Skeletal muscle satellite cell (primary cell): ENCODE results near the gene APOO.
"Not testable (repeated sequence)": the region's sequence is repeated elsewhere in the genome, so short reads cannot be mapped to it uniquely, and the experiment has no call there.

ENCODE experiments used
- H3K27me3 ChIP-seq: 2 replicates; pipeline ENCODE4 v1.7.0; 2013; ENCODE audit warnings: low read length; ENCODE audit not compliant: control insufficient read depth, insufficient read depth
- H3K36me3 ChIP-seq: 2 replicates; pipeline ENCODE4 v1.7.0; 2013; ENCODE audit warnings: mild to moderate bottlenecking, control low read depth, low read length; ENCODE audit not compliant: insufficient read depth
- H3K4me1 ChIP-seq: 2 replicates; pipeline ENCODE4 v1.7.0; 2013; ENCODE audit warnings: low read length; ENCODE audit not compliant: control insufficient read depth, insufficient read depth
- H3K4me2 ChIP-seq: 2 replicates; pipeline ENCODE4 v1.7.0; 2013; ENCODE audit warnings: mild to moderate bottlenecking, low read length
- H3K4me3 ChIP-seq: 2 replicates; pipeline ENCODE4 v1.7.0; 2013; ENCODE audit warnings: low read length
- H3K9ac ChIP-seq: 2 replicates; pipeline ENCODE4 v1.7.0; 2013; ENCODE audit warnings: mild to moderate bottlenecking, low read depth, low read length, moderate library complexity
- H3K9me3 ChIP-seq: replicated peaks from 2 replicates; pipeline ENCODE4 v1.7.0; 2013; ENCODE audit warnings: mild to moderate bottlenecking, control low read depth, low read length

APOO gene

GRCh38 chrX:23884427-23885024, 23.2 kb downstream of the APOO start:
- H3K36me3 ChIP-seq = no peaks in the 10 kb centered on the region
- H3K4me2 ChIP-seq = peak overlapping the region; percentile 38
- H3K9ac ChIP-seq = peak overlapping the region; percentile 25
- no peak overlapping the region for H3K4me3 ChIP-seq
- peaks cover 30% of the 10 kb centered on the region for H3K4me1 ChIP-seq
- H3K9me3 ChIP-seq = no peaks in the 10 kb centered on the region
- no peaks in the 10 kb centered on the region for H3K27me3 ChIP-seq

GRCh38 chrX:23883737-23884354, 23.9 kb downstream of the APOO start:
- Histone ChIP-seq H3K4me3 (peak overlapping the region; percentile 10), H3K36me3 (no peaks in the 10 kb centered on the region)

GRCh38 chrX:23879380-23880090, 28.2 kb downstream of the APOO start:
- peaks cover 15% of the 10 kb centered on the region for H3K4me1 ChIP-seq
- H3K36me3 ChIP-seq = no peaks in the 10 kb centered on the region
- no peak overlapping the region for H3K4me3 ChIP-seq
- H3K4me2 ChIP-seq = no peak overlapping the region
- no peak overlapping the region for H3K9ac ChIP-seq
- no peaks in the 10 kb centered on the region for H3K27me3 ChIP-seq
- no peaks in the 10 kb centered on the region for H3K9me3 ChIP-seq

More at GRCh38 chrX:23883737-23884354, 23.9 kb downstream of the APOO start:
- Histone ChIP-seq H3K4me2 (peak overlapping the region; percentile 61), H3K27me3 (no peaks in the 10 kb centered on the region), H3K9me3 (no peaks in the 10 kb centered on the region), H3K4me1 (peaks cover 25% of the 10 kb centered on the region), H3K9ac (peak overlapping the region; percentile 60)

GRCh38 chrX:23871905-23872546, 35.7 kb downstream of the APOO start:
- Histone ChIP-seq H3K4me1 (no peaks in the 10 kb centered on the region), H3K9ac (no peak overlapping the region), H3K4me2 (no peak overlapping the region), H3K36me3 (no peaks in the 10 kb centered on the region), H3K27me3 (no peaks in the 10 kb centered on the region), H3K4me3 (no peak overlapping the region), H3K9me3 (no peaks in the 10 kb centered on the region)

GRCh38 chrX:23870041-23870440, 37.7 kb downstream of the APOO start:
- Histone ChIP-seq H3K4me1 (no peaks in the 10 kb centered on the region), H3K9ac (no peak overlapping the region), H3K9me3 (no peaks in the 10 kb centered on the region), H3K27me3 (no peaks in the 10 kb centered on the region), H3K4me3 (no peak overlapping the region), H3K36me3 (no peaks in the 10 kb centered on the region), H3K4me2 (no peak overlapping the region)

- Histone ChIP-seq H3K4me2 (no peak overlapping the region), H3K9me3 (no peaks in the 10 kb centered on the region), H3K36me3 (no peaks in the 10 kb centered on the region), H3K4me3 (no peak overlapping the region), H3K9ac (no peak overlapping the region), H3K27me3 (no peaks in the 10 kb centered on the region), H3K4me1 (no peaks in the 10 kb centered on the region)
These were observed 42.9 kb downstream of the APOO start for GRCh38 chrX:23864742-23865326.

GRCh38 chrX:23861952-23862351, 45.8 kb downstream of the APOO start:
- H3K9me3 ChIP-seq, H3K9ac ChIP-seq, H3K4me1 ChIP-seq, H3K4me2 ChIP-seq, H3K4me3 ChIP-seq, H3K27me3 ChIP-seq, H3K36me3 ChIP-seq: not testable (repeated sequence)

- no peak overlapping the region for H3K9ac ChIP-seq
- H3K4me1 ChIP-seq = no peaks in the 10 kb centered on the region
- H3K4me3 ChIP-seq = no peak overlapping the region
- no peaks in the 10 kb centered on the region for H3K9me3 ChIP-seq
- no peaks in the 10 kb centered on the region for H3K36me3 ChIP-seq
- no peak overlapping the region for H3K4me2 ChIP-seq
- H3K27me3 ChIP-seq = no peaks in the 10 kb centered on the region
These were observed 46.4 kb downstream of the APOO start for GRCh38 chrX:23861215-23861896.

- not testable (repeated sequence) for H3K4me1 ChIP-seq, H3K4me3 ChIP-seq, H3K9me3 ChIP-seq, H3K9ac ChIP-seq, H3K36me3 ChIP-seq, H3K27me3 ChIP-seq, H3K4me2 ChIP-seq
These were observed 48.5 kb downstream of the APOO start for GRCh38 chrX:23859238-23859637.

- Histone ChIP-seq H3K4me1 (no peaks in the 10 kb centered on the region), H3K9ac (no peak overlapping the region), H3K27me3 (no peaks in the 10 kb centered on the region), H3K4me3 (no peak overlapping the region), H3K36me3 (no peaks in the 10 kb centered on the region), H3K4me2 (no peak overlapping the region), H3K9me3 (no peaks in the 10 kb centered on the region)
These were observed 49.8 kb downstream of the APOO start for GRCh38 chrX:23857935-23858334.

GRCh38 chrX:23857363-23857762, 50.4 kb downstream of the APOO start:
- Histone ChIP-seq H3K4me1 (no peaks in the 10 kb centered on the region), H3K4me2 (no peak overlapping the region), H3K9me3 (no peaks in the 10 kb centered on the region), H3K36me3 (no peaks in the 10 kb centered on the region), H3K27me3 (no peaks in the 10 kb centered on the region), H3K9ac (no peak overlapping the region), H3K4me3 (no peak overlapping the region)
